ENCODE data around the gene ADAMTS12.
"Not testable (repeated sequence)": the region's sequence is repeated elsewhere in the genome, so short reads cannot be mapped to it uniquely, and the experiment has no call there.

ADAMTS12 gene
- total RNA-seq, result 0 to 0.13 reads per million in 2 donors

- no peak for DNase-seq
Measured at GRCh38 chr5:33891788-33892619, at the start of gene ADAMTS12. Gene ADAMTS12, minus strand, starts transcription at chr5:33891990. Its CDS starts 134 bp downstream, at chr5:33891856.

GRCh38 chr5:33941090-33941489 lies 49.3 kb upstream of the ADAMTS12 start:
- no peak for DNase-seq

GRCh38 chr5:33939556-33940262 lies 47.9 kb upstream of the ADAMTS12 start:
- no peak for DNase-seq

GRCh38 chr5:33938881-33939280 lies 47.1 kb upstream of the ADAMTS12 start:
- DNase-seq, result no peak

- no peak for DNase-seq
Measured at GRCh38 chr5:33938507-33938796, 46.7 kb upstream of the ADAMTS12 start.

- peak in 1 of 5 experiments; percentile 18 for DNase-seq
Measured at GRCh38 chr5:33937707-33938506, 46.1 kb upstream of the ADAMTS12 start.

- DNase-seq, result no peak
Measured at GRCh38 chr5:33937017-33937706, 45.4 kb upstream of the ADAMTS12 start.

GRCh38 chr5:33936381-33937016 lies 44.7 kb upstream of the ADAMTS12 start, which contains the start of gene RXFP3:
Gene RXFP3, plus strand, starts transcription at chr5:33936386. Its CDS starts 355 bp downstream, at chr5:33936741.
- no peak for DNase-seq

- peak in 3 of 5 experiments; percentile 9 to 63 (median 11) for DNase-seq
Measured at GRCh38 chr5:33936004-33936380, 44.2 kb upstream of the ADAMTS12 start.

GRCh38 chr5:33934176-33934575 lies 42.4 kb upstream of the ADAMTS12 start:
- DNase-seq, result no peak

GRCh38 chr5:33933723-33934169 lies 42.0 kb upstream of the ADAMTS12 start:
- no peak for DNase-seq

- DNase-seq, result no peak
Measured at GRCh38 chr5:33931136-33931535, 39.3 kb upstream of the ADAMTS12 start.

GRCh38 chr5:33929925-33930690 lies 38.3 kb upstream of the ADAMTS12 start:
- no peak for DNase-seq

- DNase-seq, result no peak
Measured at GRCh38 chr5:33928283-33928682, 36.5 kb upstream of the ADAMTS12 start.

GRCh38 chr5:33927685-33928084 lies 35.9 kb upstream of the ADAMTS12 start:
- no peak for DNase-seq

GRCh38 chr5:33925278-33925677 lies 33.5 kb upstream of the ADAMTS12 start:
- DNase-seq, result no peak

GRCh38 chr5:33921002-33921401 lies 29.2 kb upstream of the ADAMTS12 start:
- DNase-seq, result no peak

- not testable (repeated sequence) for DNase-seq
Measured at GRCh38 chr5:33914844-33915243, 23.1 kb upstream of the ADAMTS12 start.

- DNase-seq, result not testable (repeated sequence)
Measured at GRCh38 chr5:33906248-33906647, 14.5 kb upstream of the ADAMTS12 start.

GRCh38 chr5:33905381-33905780 lies 13.6 kb upstream of the ADAMTS12 start:
- DNase-seq, result no peak

GRCh38 chr5:33903118-33903517 lies 11.3 kb upstream of the ADAMTS12 start:
- no peak for DNase-seq
